ENCODE measurements around the gene CKAP4.

GRCh38 chr12:106246891-106247673, 738 bp downstream of the CKAP4 start:
- TF ChIP-seq CTCF (IDR thresholded peaks at IDR 0.05; ENCODE audit: extremely low read depth in 1 of 2, insufficient read depth in 1 of 2, low read depth in 1 of 2, low read length in 2 of 2): peak in 1 of 2 donors; percentile 19
- no peak for TF ChIP-seq POLR2AphosphoS5 (IDR thresholded peaks at IDR 0.05; ENCODE audit: insufficient read depth, low read depth, low read length)
- TF ChIP-seq FOS (IDR thresholded peaks at IDR 0.05; ENCODE audit: borderline replicate concordance, insufficient read depth, low read length): no peak
- no peak for TF ChIP-seq POLR2A (IDR thresholded peaks at IDR 0.05; ENCODE audit: low read depth, low read length)
- TF ChIP-seq EZH2 (IDR thresholded peaks at IDR 0.05; ENCODE audit: borderline replicate concordance, low read depth, low read length, severe bottlenecking): no peak
- TF ChIP-seq GATA2 (IDR thresholded peaks at IDR 0.05; ENCODE audit: insufficient read depth, insufficient read length, low read depth, low read length): no peak
- TF ChIP-seq, protein P1, sequence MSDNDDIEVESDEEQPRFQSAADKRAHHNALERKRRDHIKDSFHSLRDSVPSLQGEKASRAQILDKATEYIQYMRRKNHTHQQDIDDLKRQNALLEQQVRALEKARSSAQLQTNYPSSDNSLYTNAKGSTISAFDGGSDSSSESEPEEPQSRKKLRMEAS (IDR thresholded peaks at IDR 0.05; ENCODE audit: insufficient read depth, insufficient read length): no peak
- TF ChIP-seq JUN (IDR thresholded peaks at IDR 0.05; ENCODE audit: borderline replicate concordance, insufficient read depth, insufficient read length, low read depth): no peak

Data from endothelial cell of umbilical vein (primary cell).